B cell (primary cell): ENCODE results near the gene AGPAT3. TPM values are rescaled to one million over a fixed set of nuclear protein-coding genes. Genes with fewer than 3 reads are reported as not detected.
A peak's percentile ranks its signal among the peaks of the same experiment; 100 is the strongest.

Experiments
- ATAC-seq: fragments of 200-7000 bp; cut with Tn5 transposase; one replicate; pipeline ENCODE4 v1.10.0; 2021; ENCODE audit warnings: low read depth, mild to moderate bottlenecking, moderate number of reproducible peaks, moderate library complexity
- CTCF ChIA-PET: fragments of 350-600 bp; sonication (Branson Sonifier 250); formaldehyde crosslinking; loops from one replicate; lab custom pipeline; 2021; ENCODE audit warnings: antibody characterized with exemption, inconsistent platforms; lab: Charles Lee
- POLR2A ChIA-PET: fragments of 350-600 bp; sonication (Branson Sonifier 250); formaldehyde crosslinking; loops from one replicate; lab custom pipeline; 2021; ENCODE audit warnings: antibody characterized with exemption; lab: Charles Lee
- DNase-seq: peaks from one replicate; pipeline ENCODE4 v3.0.0; 2013
- H2AFZ ChIP-seq: 2 replicates; pipeline ENCODE4 v1.6.1; 2012; ENCODE audit warnings: mild to moderate bottlenecking, low read depth, low read length; ENCODE audit not compliant: insufficient read depth, poor library complexity, severe bottlenecking
- H3K27ac ChIP-seq, 2 donors: 1 replicate in 1 of 2; 2 replicates in 1 of 2; pipeline ENCODE4 v1.5.1; 2012 to 2013; ENCODE audit warnings: low read length in 2 of 2, mild to moderate bottlenecking in 2 of 2, moderate library complexity in 1 of 2
- H3K27me3 ChIP-seq, 4 experiments: fragments of 200-600 bp in 1 of 4; sonication (generic) in 1 of 4; replicated peaks in 1 of 4; 1 replicate in 2 of 4; 2 replicates in 2 of 4; pipeline versions ENCODE4 v1.6.1 to v1.7.0; 2013 to 2016; ENCODE audit warnings: low read length in 3 of 4, mild to moderate bottlenecking in 2 of 4, mixed read lengths in 1 of 4, moderate library complexity in 1 of 4; ENCODE audit not compliant: insufficient read depth in 4 of 4, control insufficient read depth in 3 of 4; ENCODE audit errors: control extremely low read depth in 1 of 4
- H3K36me3 ChIP-seq, 2 experiments: replicated peaks in 1 of 2; 1 replicate in 1 of 2; 2 replicates in 1 of 2; pipeline versions ENCODE4 v1.6.1 to v1.7.1; 2013; ENCODE audit warnings: low read length in 1 of 2; ENCODE audit not compliant: insufficient read depth in 2 of 2, control insufficient read depth in 1 of 2; ENCODE audit errors: control extremely low read depth in 1 of 2, extremely low read depth in 1 of 2
- H3K4me1 ChIP-seq, 2 donors: fragments of 200-600 bp in 1 of 2; sonication (generic) in 1 of 2; 1 replicate in 1 of 2; 2 replicates in 1 of 2; pipeline versions ENCODE4 v1.5.1 to v1.6.1; 2013 to 2017; ENCODE audit warnings: low read length in 2 of 2; ENCODE audit not compliant: control insufficient read depth in 2 of 2, insufficient read depth in 2 of 2
- H3K4me2 ChIP-seq: replicated peaks from 2 replicates; pipeline ENCODE3; 2012; ENCODE audit warnings: mild to moderate bottlenecking, low read depth, low read length; ENCODE audit not compliant: poor library complexity, severe bottlenecking
- H3K4me3 ChIP-seq, 5 experiments: fragments of 200-600 bp in 1 of 5; sonication (generic) in 1 of 5; 1 replicate in 3 of 5; 2 replicates in 2 of 5; pipeline versions ENCODE4 v1.5.1 to v1.7.0; 2011 to 2016; ENCODE audit warnings: low read length in 4 of 5, mild to moderate bottlenecking in 4 of 5, low read depth in 2 of 5, control low read depth in 1 of 5, moderate library complexity in 1 of 5; ENCODE audit not compliant: insufficient read depth in 1 of 5; ENCODE audit errors: control extremely low read depth in 1 of 5, extremely low read depth in 1 of 5
- H3K79me2 ChIP-seq: fragments of 200-600 bp; sonication (generic); one replicate; pipeline ENCODE4 v1.6.0; 2016; ENCODE audit warnings: low read length; ENCODE audit not compliant: control insufficient read depth, insufficient read depth
- H3K9ac ChIP-seq: fragments of 200-600 bp; sonication (generic); 2 replicates; pipeline ENCODE4 v1.6.1; 2017; ENCODE audit warnings: mild to moderate bottlenecking, low read length, moderate library complexity
- H3K9me3 ChIP-seq, 3 donors: one replicate each; pipeline versions ENCODE4 v1.6.1 to v1.7.1; 2013; ENCODE audit warnings: low read length in 2 of 3; ENCODE audit not compliant: control insufficient read depth in 2 of 3, insufficient read depth in 1 of 3; ENCODE audit errors: control extremely low read depth in 1 of 3
- H4K20me1 ChIP-seq: 2 replicates; pipeline ENCODE4 v1.6.0; 2012; ENCODE audit warnings: mild to moderate bottlenecking, low read length; ENCODE audit not compliant: insufficient read depth, control insufficient read depth, poor library complexity, severe bottlenecking
- H3K27ac Mint-ChIP-seq: one replicate; pipeline ENCODE4 v1.8.0; 2021; ENCODE audit warnings: mixed read lengths
- H3K27me3 Mint-ChIP-seq: one replicate; pipeline ENCODE4 v1.8.0; 2021; ENCODE audit warnings: mixed read lengths
- H3K4me1 Mint-ChIP-seq: one replicate; pipeline ENCODE4 v1.8.0; 2021; ENCODE audit warnings: mixed read lengths
- H3K4me3 Mint-ChIP-seq: one replicate; pipeline ENCODE4 v1.8.0; 2021; ENCODE audit warnings: mixed read lengths
- H3K9me3 Mint-ChIP-seq: one replicate; pipeline ENCODE4 v1.8.0; 2022; ENCODE audit warnings: mixed read lengths; ENCODE audit not compliant: insufficient read depth
- CTCF ChIP-seq: fragments of 200-600 bp; IDR thresholded peaks from one replicate; pipeline ENCODE4 v1.8.0; 2022; ENCODE audit warnings: antibody characterized with exemption, mild to moderate bottlenecking
- EZH2 ChIP-seq: IDR thresholded peaks from 2 replicates; pipeline ENCODE4 v1.6.1; 2012; ENCODE audit warnings: borderline replicate concordance, low read depth, mild to moderate bottlenecking, moderate library complexity, low read length; ENCODE audit not compliant: insufficient read depth, poor library complexity, severe bottlenecking
- WGBS: methylation state at CpG from one replicate; pipeline ENCODE4 v1.1.5; 2013; ENCODE audit warnings: missing lambda C conversion rate; ENCODE audit not compliant: insufficient coverage; 5-methylcytosine and 5-hydroxymethylcytosine counted together
- intact Hi-C: fragments of 100-400 bp; cut with micrococcal nuclease; formaldehyde crosslinking; loops from one replicate; pipeline ENCODE4 v1.10.0; 2022
- polyA plus RNA-seq: library from polyadenylated mRNA; depleted of rRNA; stranded (reverse); fragments of >200 nt; gene quantifications from 2 replicates; pipeline ENCODE4 v1.2.3, GENCODE V29; 2012
- total RNA-seq, 2 donors: library from RNA; stranded (reverse); fragments of 120-200 nt in 1 of 2; gene quantifications; 1 replicate in 1 of 2; 2 replicates in 1 of 2; pipeline versions ENCODE4 v1.2.3 to v1.2.4, GENCODE V29; 2013 to 2022

AGPAT3 gene
- total and polyA plus RNA-seq, 2 donors (not counting 1 experiment from before 2014, with no cell fraction given): 14.3 to 49.3 TPM

- H3K4me3 ChIP-seq: peak overlapping the region; percentile 5 to 50 (median 23)
- POLR2A ChIA-PET: interaction anchor here (0.7 to 0.9 kb wide), 2 partner anchors 46 to 282 kb away, joined by 3 to 6 read pairs; no protein-coding TSS in a partner anchor
- H3K9me3 ChIP-seq: peaks cover 0 to 4% (median 0%) of the 10 kb centered on the region in 3 donors
- H3K4me1 Mint-ChIP-seq: peaks cover 23% of the 10 kb centered on the region
- H3K27ac ChIP-seq: peak overlapping the region in 1 of 2 donors; percentile 17
- ATAC-seq: peak; percentile 41
- H3K79me2 ChIP-seq: peaks cover 67% of the 10 kb centered on the region
- peak overlapping the region; percentile 3 for H3K27ac Mint-ChIP-seq
- peak overlapping the region; percentile 61 for H2AFZ ChIP-seq
- intact Hi-C loops: no loop called here
- H3K4me2 ChIP-seq: peak overlapping the region; percentile 68
- H3K4me3 Mint-ChIP-seq: peak overlapping the region; percentile 78
- WGBS: 20% methylated on average over 15 of the region's 19 CpGs
- peak overlapping the region; percentile 44 for H3K9ac ChIP-seq
- H3K27me3 Mint-ChIP-seq: no peaks in the 10 kb centered on the region
- CTCF ChIA-PET: interaction anchor here (3.6 kb wide), 1 partner anchor 45 kb away, joined by 16 read pairs; no protein-coding TSS in a partner anchor
- no peaks in the 10 kb centered on the region for H3K27me3 ChIP-seq
- TF ChIP-seq EZH2: no peak
- TF ChIP-seq CTCF: no peak
- no peaks in the 10 kb centered on the region for H3K36me3 ChIP-seq
- no peaks in the 10 kb centered on the region for H3K9me3 Mint-ChIP-seq
- peaks cover 8% of the 10 kb centered on the region for H4K20me1 ChIP-seq
- DNase-seq: peak; percentile 23
- H3K4me1 ChIP-seq: peaks cover 6 to 16% of the 10 kb centered on the region in 2 donors
These were observed 28.6 kb downstream of the AGPAT3 start for GRCh38 chr21:43893536-43894205.

- Mint-ChIP-seq H3K27ac (peak overlapping the region; percentile 3), H3K9me3 (no peaks in the 10 kb centered on the region), H3K4me3 (peak overlapping the region; percentile 78), H3K4me1 (peaks cover 23% of the 10 kb centered on the region), H3K27me3 (no peaks in the 10 kb centered on the region)
- TF ChIP-seq EZH2: no peak
- no peak for TF ChIP-seq CTCF
- H4K20me1 ChIP-seq: peaks cover 8% of the 10 kb centered on the region
- H3K9ac ChIP-seq: peak overlapping the region; percentile 44
- ChIA-PET POLR2A (interaction anchor here (0.7 to 0.9 kb wide), 2 partner anchors 45 to 283 kb away, joined by 3 to 6 read pairs; no protein-coding TSS in a partner anchor), CTCF (interaction anchor here (3.6 kb wide), 1 partner anchor 45 kb away, joined by 16 read pairs; no protein-coding TSS in a partner anchor)
- H3K36me3 ChIP-seq: peaks cover 0 to 2% of the 10 kb centered on the region in 2 experiments
- peak overlapping the region; percentile 68 for H3K4me2 ChIP-seq
- H2AFZ ChIP-seq: peak overlapping the region; percentile 61
- DNase-seq: no peak
- H3K4me1 ChIP-seq: peaks cover 6 to 16% of the 10 kb centered on the region in 2 donors
- H3K9me3 ChIP-seq: peaks cover 0 to 7% (median 0%) of the 10 kb centered on the region in 3 donors
- peak overlapping the region in 1 of 2 donors; percentile 17 for H3K27ac ChIP-seq
- no CpG with 5 or more reads among the region's 4 CpGs for WGBS
- ATAC-seq: no peak
- no peaks in the 10 kb centered on the region for H3K27me3 ChIP-seq
- intact Hi-C loops: no loop called here
- peaks cover 67% of the 10 kb centered on the region for H3K79me2 ChIP-seq
- peak overlapping the region in 3 of 5 experiments; percentile 23 to 50 (median 44) for H3K4me3 ChIP-seq
These were observed 29.2 kb downstream of the AGPAT3 start for GRCh38 chr21:43894206-43894577.
